ENCODE results near the gene SHISA4. TPM values are rescaled to one million over a fixed set of nuclear protein-coding genes. Genes with fewer than 3 reads are reported as not detected.

SHISA4 gene
- total and polyA plus RNA-seq, 2 of the 8 experiments (the other 6 are each of a cell fraction or from before 2014, with no cell fraction given): 7.8 to 28.9 TPM

DNA sequence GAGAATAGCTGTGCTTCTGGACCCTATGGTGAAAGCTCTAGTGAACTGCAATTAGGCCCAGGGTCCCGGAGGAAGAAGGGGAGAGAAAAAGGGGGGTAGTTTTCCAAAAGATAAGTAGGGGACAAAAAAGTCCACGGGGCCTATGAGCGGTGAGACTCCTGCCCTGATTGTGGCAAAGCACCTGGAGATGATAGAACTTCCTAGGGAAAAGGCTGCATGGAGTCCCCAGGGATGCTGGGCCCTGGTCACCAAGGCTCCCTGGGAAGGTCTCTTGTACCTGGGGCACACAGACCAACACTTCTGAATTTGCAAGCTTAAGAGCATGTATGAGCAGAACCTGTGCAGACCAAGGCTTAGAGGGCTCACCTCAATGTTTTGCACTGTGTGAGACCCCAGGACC, 5.4 kb upstream of the SHISA4 start:
- Histone ChIP-seq H3K14ac (ENCODE audit: insufficient read length) (no peak overlapping the region), H3K23ac (ENCODE audit: insufficient read length) (no peak overlapping the region), H2BK20ac (ENCODE audit: low read length) (no peak overlapping the region), H4K8ac (ENCODE audit: extremely low read depth, insufficient read depth, low read length) (no peak overlapping the region), H3K4ac (replicated peaks; ENCODE audit: insufficient read length, low read depth, low read length) (no peak overlapping the region), H3K27me3 (replicated peaks in 1 of 4; ENCODE audit: control insufficient read depth in 3 of 4, extremely low read depth in 1 of 4, insufficient read depth in 3 of 4, low read length in 3 of 4) (peaks cover 0 to 5% (median 0%) of the 10 kb centered on the region in 4 experiments; a peak in 1 of 7 replicates), H3K27ac (ENCODE audit: low read depth, low read length) (no peak overlapping the region), H3K79me2 (ENCODE audit: control insufficient read depth in 1 of 2, insufficient read depth in 2 of 2, low read length in 2 of 2) (no peaks in the 10 kb centered on the region), H3K9ac (replicated peaks in 1 of 4; ENCODE audit: extremely low read depth in 1 of 4, low read depth in 3 of 4, low read length in 3 of 4) (no peak overlapping the region), H3K4me3 (ENCODE audit: extremely low read depth in 1 of 4, insufficient read depth in 2 of 4, low read depth in 3 of 4, low read length in 4 of 4) (no peak overlapping the region), H2BK120ac (replicated peaks; ENCODE audit: low read depth, low read length) (no peak overlapping the region), H3K23me2 (ENCODE audit: low read depth, low read length) (peaks cover 1% of the 10 kb centered on the region; the same call in 1 of the 2 replicates), H4K91ac (replicated peaks; ENCODE audit: insufficient read length, low read length) (no peak overlapping the region), H3K4me1 (replicated peaks in 1 of 4; ENCODE audit: control insufficient read depth in 3 of 4, insufficient read depth in 4 of 4, low read length in 3 of 4) (peaks cover 3 to 7% (median 4%) of the 10 kb centered on the region in 4 experiments), H2BK12ac (ENCODE audit: low read depth, low read length) (no peak overlapping the region), H2AFZ (ENCODE audit: low read length) (no peak overlapping the region), H4K5ac (ENCODE audit: insufficient read length, low read depth, low read length) (no peak overlapping the region), H4K20me1 (replicated peaks in 1 of 2; ENCODE audit: control insufficient read depth in 1 of 2, insufficient read depth in 2 of 2, low read length in 2 of 2) (no peaks in the 10 kb centered on the region), H3K4me2 (ENCODE audit: insufficient read depth in 1 of 2, low read depth in 2 of 2, low read length in 2 of 2) (no peak overlapping the region), H3K79me1 (ENCODE audit: low read depth, low read length) (no peaks in the 10 kb centered on the region), H3K9me3 (ENCODE audit: insufficient read depth in 2 of 2, low read depth in 1 of 2, low read length in 1 of 2) (no peaks in the 10 kb centered on the region), H3K56ac (replicated peaks; ENCODE audit: insufficient read length, low read depth, low read length) (no peak overlapping the region), H2BK15ac (ENCODE audit: low read length) (no peak overlapping the region), H3K18ac (ENCODE audit: extremely low read depth, low read length) (no peak overlapping the region), H2BK5ac (ENCODE audit: low read depth, low read length) (no peak overlapping the region), H3K36me3 (ENCODE audit: control insufficient read depth in 2 of 4, insufficient read depth in 4 of 4, low read length in 3 of 4) (no peaks in the 10 kb centered on the region; a peak in 1 of 8 replicates), H2AK5ac (ENCODE audit: low read depth, low read length) (no peak overlapping the region)
- 92% methylated on average over 3 of the region's 3 CpGs; no CpG with 5 or more reads in 1 of the 2 experiments for WGBS, 2 experiments (ENCODE audit: extremely low coverage in 1 of 2, insufficient coverage in 1 of 2, insufficient read length in 1 of 2, insufficient replicate concordance in 2 of 2, low coverage in 1 of 2, low lambda C conversion rate in 2 of 2, missing lambda C conversion rate in 1 of 2)
- DNase-seq (ENCODE audit: low read depth in 1 of 2, low spot score in 2 of 2) (no peak), FAIRE-seq (no peak)
- CTCF ChIA-PET (ENCODE audit: partially characterized antibody): interaction anchor here (0.7 to 12.3 kb wide), 12 partner anchors 10 to 833 kb away, joined by 3 to 244 read pairs (median 4); partner anchors contain the start of gene SHISA4
- POLR2A ChIA-PET (ENCODE audit: partially characterized antibody): interaction anchor here (0.5 to 8.1 kb wide), 12 partner anchors 9 to 234 kb away, joined by 3 to 117 read pairs (median 4); partner anchors contain the start of genes SHISA4 and TIMM17A
- no peak for TF ChIP-seq ZNF274 (IDR thresholded peaks at IDR 0.05; ENCODE audit: borderline replicate concordance, extremely low read depth, low read length)
- no peak for TF ChIP-seq TCF12 (IDR thresholded peaks at IDR 0.05; ENCODE audit: low read depth, low read length)
- no peak for TF ChIP-seq SRF (IDR thresholded peaks at IDR 0.05; ENCODE audit: low read depth, low read length)
- TF ChIP-seq TBP (IDR thresholded peaks at IDR 0.05; ENCODE audit: low read depth, low read length): no peak
- no peak for TF ChIP-seq EGR1 (IDR thresholded peaks at IDR 0.05; ENCODE audit: borderline replicate concordance, low read depth, low read length)

Measured in H1 (cell line).